ENCODE results near the gene SIGLEC12.
"Not testable (repeated sequence)": the region's sequence is repeated elsewhere in the genome, so short reads cannot be mapped to it uniquely, and the experiment has no call there.

The SIGLEC12 gene

DNA sequence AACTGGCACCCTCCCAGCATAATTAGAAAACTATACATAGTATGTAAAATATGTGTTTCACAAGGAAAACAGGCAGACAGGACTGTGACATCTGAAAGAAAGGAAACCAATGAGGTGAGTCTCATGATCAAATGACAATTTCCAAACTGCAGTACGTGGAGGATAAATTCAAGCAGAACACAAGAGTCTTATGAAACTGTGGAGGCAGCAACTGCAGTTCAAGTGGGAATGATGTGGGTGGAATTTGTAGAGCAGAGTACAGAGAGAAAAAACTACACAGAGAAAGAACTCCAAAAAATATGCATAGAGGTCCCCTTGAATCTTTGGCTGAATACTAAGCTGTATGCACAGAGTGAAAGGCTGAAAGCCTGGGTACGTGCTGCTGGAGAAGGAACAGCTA is 20.2 kb upstream of the SIGLEC12 start:
- no peak for DNase-seq

DNA sequence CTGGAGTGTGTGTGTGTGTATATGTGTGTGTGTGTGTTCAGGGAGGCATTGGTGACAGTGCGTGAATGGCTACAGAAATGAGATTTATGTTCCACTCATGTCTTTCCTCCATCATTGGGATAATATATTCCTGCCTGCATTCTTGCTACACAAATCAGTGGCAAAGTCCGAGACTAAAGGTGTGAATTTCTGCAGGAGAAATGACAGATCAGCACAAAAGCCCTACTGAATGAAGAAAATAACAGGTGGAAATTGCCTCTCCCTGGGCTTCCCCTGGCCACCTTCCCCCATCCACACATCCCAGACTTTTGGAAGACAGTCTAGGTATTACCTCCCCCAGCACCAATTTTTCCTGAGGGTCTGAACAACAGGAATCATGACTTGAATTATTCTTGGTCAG is 19.8 kb upstream of the SIGLEC12 start:
- DNase-seq: no peak

DNA sequence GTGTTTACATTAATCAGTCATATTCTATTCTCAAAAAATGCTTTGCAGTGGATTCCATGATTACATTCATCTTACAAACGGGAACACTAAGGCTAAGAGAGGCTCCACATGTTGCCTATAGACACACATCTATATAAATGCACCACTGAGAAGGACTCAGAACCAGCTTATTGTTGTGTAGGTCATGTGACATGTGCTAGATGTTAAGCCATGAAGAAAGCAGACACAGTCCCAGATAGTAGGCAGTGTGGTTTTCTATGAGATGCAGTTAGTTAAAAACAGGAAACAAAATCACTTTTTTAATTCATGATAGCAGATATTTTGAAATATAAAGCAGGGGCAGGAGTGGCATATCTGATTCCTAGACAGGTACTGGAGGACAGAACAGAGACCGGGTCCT is 19.1 kb upstream of the SIGLEC12 start:
- DNase-seq: no peak

DNA sequence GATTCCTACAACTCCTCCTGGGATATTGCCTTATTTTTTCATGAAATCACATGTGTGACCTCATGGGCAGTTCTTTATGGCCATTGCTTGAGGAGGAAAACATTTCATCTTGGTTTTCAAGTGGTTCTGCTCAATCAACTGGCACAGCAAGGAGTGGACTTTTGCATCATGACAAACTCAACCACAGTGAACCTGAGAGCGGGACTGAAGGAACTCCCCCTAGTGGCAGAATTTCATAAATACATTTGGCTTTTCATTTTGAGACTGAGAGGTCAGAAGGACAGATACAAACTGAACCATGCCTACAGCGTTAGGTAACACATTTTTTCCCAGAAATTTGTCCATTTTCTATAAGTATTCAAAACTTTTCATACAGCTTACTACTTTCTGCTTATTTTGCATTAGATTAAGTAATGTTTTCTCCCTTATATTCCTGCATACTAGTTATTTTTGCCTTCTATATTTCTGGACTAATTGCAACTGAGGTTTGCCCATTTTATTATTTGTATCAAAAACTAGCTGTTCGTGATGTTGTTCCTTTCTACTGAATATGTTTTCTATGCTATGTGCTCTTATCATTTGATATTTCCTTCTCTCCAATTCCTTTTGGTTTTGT is 13.4 kb upstream of the SIGLEC12 start:
- DNase-seq: no peak

DNA sequence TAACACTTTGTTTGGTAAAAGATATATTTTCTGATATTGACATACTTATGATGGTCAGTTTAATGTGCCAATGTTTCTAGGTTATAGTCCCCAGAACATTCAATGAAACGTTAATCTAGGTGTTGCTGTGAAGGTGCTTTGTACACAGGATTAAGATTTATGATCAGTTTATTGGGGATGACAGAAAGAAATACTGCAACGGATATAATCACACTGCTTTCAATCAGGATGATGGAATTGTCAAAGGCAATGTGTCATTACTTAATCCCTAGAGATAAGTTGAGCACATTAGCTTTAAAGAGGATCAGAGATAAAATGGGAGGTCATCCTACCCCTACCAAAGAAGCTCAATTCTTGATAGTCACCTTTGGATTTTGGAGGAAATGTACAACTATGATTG is 12.4 kb upstream of the SIGLEC12 start:
- no peak for DNase-seq

DNA sequence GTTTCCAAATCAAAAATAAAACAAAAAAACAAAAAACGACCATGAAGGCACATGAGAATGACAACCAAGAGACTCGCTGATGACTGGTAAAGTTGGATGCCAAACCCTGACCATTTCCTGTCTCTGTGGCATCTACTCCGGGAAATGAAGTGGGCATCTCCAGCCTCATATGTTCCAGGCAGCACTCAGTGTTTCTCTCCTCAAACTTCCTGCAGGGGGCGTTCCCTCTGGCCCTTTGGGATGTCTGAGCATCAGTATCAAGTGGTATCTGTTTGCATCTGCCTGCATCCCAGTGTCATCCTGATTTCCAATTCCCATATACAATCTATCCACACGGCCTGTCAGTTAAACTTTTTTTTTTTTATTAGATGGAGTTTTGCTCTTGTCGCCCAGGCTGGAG is 9.8 kb upstream of the SIGLEC12 start:
- DNase-seq: no peak

DNA sequence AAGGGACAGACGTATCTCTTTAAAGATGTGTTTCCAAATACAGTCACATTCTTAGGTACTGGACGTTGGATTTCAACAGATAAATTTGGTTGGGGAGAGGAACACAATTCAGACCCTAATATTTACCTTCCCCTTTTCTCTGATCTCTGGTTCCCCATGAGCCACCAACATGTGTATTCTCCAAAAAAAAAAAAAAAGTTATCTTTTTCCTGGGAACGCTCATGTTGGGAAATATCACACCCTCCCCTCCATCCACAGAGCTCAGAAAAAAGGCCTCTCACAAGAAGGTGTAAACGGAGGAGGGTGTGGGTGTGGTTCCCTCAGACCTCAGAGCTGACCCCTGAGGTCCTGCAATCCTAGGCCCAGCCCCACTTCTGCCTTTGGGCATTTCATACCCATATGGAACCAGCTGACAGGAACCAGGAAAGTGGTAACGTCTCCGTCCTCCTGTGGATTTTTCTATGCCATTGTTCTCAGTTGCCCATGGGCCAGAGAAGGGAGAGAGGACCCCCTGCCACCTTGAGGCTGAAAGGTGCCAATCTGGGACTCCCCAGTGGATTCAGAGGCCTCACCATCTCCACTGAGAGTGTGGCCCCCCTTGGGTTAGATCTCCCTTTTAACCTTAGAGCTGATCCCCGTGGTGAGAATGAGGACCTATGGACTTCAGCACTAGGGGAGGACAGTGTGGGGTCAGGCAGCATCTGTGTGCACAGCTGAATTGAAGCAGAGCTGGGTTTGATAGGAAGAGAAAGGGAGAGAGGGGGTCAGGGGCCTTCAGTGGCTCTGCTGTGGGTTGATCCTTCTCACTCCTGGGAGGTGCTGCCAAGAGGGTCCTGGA is 8.4 kb upstream of the SIGLEC12 start:
- DNase-seq: no peak

DNA sequence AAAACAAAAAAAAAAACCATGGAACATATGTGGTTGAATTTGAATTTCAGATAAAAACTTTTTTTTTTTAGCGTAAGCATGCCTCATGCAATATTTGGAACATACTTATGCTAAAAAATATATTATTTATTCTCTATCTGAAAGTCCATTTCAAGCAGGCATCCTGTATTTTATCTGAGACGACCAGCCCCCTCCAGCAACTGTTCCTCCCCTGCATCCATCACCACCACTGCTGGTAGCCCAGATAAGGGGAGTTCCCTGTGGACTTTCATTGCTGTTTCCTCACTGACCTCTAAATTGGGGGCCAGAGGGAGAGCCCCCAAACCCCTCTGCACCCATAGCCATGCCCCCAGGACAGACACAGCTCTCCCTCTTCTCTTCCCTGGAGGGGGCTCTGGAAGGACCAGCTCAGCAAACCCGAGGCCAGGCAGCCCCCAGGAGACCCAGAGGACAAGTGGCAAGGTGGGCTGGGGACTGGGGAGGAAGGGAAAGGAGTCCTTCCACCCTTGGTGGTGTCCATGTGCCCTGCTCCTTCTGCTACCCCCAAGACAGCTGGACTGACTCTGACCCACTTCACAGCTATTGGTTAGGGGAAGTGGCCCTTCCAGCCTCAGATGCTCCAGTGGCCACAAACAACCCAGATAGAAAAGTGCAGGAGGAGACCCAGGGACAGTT is 6.6 kb upstream of the SIGLEC12 start:
- no peak for DNase-seq

DNA sequence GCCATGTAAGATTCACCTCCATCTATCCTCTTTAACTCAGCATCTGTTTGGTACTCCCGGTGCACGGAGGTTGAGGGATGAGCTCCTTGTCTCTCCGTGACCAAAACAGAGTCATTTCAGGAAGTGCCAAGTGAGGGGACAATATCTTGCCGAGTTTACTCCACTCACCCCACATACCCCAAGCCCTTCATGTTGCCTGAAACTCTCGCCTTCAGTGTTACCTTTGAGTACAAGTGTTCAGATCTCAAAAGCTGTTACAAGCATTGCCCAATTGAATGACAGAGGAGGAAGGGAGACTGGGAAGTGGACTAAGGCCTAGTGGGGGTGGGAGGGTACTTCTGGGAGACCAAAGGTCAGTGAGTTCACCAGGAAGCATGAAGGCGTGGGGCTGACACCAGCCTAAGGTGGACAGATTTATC is 6.0 kb upstream of the SIGLEC12 start:
- DNase-seq: no peak

DNA sequence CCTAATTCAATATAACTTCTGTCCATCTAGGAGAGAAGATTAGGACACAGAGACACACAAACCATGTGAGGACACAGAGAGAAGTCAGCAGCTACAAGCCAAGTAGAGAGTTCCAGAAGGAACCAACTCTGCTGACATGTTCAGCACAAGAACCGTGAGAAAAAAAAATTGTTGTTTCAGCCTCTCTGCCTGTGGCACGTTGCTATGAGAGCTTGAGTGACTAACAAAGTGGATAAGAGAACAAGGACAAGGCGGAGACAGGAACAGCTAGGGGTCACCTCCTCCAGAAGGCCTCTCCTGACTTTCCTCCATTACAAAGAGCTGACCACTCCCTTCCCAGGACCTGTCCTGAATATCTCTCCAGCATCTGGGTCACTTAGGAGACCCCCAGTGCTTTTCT is 5.6 kb upstream of the SIGLEC12 start:
- no peak for DNase-seq

DNA sequence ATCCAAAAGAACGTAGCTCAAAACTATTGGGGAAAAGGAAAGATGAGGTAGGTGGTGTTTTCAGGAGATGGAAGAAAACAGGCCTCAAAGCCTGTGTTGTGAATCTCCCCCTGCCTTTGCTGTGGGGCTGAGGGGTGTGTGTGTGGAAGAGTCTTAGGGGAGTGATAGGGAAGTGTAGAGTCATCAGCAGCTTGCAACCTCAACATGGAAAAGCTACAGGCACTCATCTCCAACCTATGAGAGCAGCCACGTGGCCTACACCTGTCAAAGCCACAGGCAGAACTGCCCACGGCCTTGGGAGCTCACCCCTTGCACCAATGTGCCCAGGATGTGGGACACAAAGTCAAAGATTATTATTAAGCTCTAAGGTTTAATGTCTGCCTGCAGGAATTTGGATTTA is 4.3 kb upstream of the SIGLEC12 start:
- no peak for DNase-seq

DNA sequence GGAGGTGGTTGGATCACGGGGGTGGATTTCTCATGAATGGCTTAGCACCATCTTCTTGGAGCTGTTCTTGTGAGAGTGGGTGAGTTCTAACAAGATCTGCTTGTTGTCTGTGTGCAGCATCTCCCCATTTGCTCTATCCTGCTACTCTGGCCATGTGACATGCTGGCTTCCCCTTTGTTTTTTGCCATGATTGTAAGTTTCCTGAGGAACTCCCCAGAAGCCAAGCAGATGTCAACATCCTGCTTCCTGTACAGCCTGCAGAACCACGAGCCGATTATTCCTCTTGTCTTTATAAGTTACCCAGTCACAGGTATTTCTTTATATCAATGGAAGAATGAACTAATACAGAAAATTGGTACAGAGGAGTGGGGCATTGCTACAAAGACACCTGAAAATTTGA is 2.3 kb upstream of the SIGLEC12 start:
- DNase-seq: no peak

DNA sequence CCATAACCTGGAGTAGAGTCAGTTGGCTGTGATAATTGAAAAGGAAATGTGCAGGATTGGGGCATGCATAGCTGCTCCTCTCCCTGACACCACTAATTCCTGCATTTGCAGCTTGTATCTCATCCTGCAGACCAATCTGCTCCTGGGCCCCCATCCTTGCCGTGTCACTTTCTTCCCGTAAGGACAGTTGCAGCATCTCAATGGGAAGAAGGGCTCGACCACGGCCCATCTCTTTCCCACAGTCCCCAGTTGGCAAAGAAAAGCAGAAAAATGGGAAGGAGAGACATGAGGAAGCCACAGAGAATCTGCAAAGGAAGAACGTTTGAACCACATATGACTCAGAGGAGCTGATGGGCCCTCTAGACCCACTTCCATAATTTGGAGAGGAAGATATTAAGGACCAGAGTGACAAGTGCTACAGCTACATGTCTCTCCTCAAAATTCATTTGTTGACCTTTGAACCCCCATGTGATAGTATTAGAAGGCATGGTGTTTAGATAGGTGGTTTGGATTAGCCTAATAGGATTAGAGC is 1.8 kb upstream of the SIGLEC12 start:
- DNase-seq: no peak

DNA sequence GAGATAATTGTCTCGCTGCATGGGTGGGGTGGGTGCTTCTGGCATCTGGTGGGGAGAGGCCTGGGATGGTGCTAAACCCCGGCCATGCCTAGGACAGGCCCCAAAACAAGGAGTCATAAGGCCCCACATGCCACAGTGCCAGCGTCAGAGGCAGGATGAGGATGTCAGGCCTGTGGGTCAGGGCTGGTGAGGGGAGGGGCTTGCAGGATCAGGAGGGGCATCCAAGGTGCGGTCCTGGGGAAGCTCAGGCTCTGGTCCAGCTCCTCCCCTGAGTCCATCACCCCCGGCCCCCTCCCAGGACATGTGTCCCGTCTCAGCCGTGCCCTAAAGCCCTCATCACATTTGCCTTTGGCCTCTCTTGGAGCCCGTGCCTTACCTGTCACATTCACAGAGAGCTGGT is 669 bp downstream of the SIGLEC12 start:
- not testable (repeated sequence) for DNase-seq

DNA sequence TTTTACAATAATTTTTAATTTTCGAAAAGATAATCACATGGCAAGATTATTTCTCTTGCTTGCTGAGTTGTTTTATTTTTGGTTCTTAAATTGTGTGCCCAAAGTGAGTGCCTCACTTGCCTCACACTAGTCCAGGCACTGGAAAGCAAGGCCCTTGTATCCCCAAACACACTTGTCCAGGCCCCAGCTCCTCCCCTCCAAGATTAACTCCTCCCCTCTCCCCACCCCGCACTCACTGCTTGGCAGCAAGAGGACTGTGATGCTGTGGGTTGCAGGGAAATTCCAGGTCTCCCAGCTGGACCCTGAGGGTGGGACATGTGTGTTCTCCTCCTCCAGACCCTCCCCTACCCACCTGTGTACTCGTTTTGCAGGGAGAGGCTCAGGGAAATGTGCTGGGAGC is 3.9 kb downstream of the SIGLEC12 start:
- no peak for DNase-seq

DNA sequence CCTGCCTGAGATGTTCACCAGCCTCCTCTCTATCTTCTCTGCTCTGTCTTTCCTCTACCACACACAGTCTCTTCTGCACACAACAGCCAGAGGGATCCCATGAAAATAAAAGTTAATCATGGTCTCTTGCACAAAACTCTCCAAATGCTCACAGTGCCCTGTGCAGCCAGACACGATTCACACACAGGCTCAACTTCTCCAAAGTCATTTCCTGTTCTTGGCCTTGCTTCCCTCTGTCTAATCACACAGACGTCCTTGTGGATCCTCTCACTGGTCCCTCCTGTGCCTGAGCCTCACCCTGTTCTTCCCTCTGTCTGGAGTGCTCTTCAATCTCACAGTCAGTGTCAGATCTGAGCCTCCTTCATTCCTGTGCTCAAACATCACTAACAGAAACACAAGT is 7.8 kb downstream of the SIGLEC12 start:
- DNase-seq: no peak

DNA sequence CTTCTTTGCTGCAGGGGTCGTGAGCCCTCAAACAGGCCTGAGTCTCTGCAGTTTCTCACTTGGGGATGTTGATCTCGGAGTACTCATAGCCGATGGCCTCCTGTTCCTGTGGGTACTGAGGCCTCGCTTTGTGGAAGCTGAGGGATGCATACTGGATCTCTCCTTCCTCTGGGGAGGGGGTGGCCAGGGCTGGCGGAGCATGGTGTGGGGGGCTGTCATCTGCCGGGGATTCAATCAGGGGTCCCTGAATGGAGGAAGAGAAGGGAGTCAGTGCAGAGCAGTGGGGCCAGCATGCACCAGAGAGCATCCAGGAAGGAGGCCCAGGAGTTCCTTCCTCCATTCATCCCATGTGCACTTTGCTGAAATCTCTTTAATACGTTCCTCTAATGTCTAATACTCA is 10.0 kb downstream of the SIGLEC12 start:
- no peak for DNase-seq

DNA sequence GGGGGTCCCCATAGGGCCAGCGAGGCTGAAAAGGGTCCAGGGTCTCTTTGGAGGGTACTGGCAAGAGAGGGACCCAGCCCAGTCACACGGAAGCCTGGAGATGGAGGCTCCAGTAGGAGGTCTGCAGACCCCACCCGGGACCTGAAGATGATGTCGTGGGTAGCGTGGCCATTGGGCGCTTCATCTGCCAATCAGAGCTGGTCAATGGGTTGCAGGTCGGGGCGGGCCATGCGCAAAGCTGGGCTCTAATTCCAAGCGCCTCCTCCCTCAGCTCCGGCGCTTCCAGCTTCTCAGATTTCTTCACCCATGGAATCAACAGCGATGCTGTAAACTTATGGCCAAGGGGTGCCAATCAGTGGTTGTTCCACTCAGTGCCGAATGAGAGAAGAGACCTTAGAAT is 10.9 kb downstream of the SIGLEC12 start:
- no peak for DNase-seq

DNA sequence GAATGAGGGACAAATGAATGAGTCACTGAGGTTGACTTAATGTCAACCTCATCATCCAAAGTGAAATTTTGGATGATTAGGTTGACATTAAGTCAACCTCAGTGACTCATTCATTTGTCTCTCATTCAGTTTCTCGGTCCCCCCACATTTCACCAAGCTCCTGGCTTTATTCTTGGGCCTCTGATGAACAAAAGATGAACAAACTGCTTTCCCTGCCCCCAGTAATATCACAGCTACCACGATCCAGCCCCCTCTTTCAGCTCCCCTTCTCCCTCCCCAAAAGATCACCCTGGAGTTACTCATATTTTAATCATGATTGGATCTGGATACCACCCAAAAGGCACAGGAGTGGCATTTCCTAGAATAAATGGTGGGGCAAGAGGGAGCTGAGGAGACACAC is 12.5 kb downstream of the SIGLEC12 start:
- DNase-seq: no peak

DNA sequence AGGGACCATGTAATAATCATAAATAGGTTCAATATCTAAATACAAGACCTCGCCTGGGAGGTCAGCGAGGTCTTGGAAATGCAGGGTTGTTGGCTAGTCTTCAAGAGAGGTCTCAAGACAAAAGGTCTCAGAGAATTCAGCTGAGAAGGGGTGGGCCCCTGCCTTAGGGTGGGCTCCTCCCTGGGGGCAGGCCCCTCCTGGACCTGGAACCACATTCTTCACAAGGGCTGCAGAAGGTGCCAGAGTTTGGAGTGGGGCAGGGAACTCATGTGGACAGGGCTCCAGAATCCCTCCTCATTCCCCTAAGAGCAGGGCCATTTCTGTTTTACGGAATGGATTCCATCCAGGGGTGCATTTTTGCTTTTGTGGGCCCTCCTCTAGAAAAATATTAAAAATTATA is 13.1 kb downstream of the SIGLEC12 start:
- DNase-seq: no peak

DNA sequence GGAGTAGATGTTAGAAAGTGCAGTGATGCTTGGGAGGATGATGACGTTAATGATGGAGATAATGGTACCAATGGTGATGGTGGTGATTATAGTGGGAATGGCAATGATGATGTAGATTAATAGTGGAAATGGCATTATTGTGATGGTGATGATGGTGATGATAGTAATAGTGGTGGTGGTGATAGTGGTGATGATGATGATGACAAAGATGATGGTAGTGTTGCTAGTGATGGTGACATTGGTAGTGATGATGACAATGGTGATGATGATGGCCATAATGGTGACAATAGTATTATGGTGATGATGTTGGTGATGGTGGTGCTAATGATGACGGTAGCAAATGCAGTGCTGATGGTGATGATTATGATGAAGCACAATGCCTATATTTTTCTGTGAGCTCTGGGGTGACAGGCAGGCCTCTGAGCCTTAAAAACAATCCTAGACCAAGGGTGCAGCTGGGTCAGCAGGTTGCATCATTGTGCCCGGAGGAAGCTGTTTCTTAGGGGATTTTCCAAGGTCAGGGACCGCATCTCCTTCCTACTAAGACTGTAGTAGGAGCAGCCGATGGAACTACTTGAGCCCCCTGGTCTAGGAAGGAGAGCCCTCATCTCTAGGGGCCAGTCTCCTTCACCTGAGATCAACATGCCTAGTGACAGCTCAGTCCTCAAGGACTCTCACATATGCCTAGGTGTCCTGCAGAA is 15.5 kb downstream of the SIGLEC12 start:
- DNase-seq: no peak

DNA sequence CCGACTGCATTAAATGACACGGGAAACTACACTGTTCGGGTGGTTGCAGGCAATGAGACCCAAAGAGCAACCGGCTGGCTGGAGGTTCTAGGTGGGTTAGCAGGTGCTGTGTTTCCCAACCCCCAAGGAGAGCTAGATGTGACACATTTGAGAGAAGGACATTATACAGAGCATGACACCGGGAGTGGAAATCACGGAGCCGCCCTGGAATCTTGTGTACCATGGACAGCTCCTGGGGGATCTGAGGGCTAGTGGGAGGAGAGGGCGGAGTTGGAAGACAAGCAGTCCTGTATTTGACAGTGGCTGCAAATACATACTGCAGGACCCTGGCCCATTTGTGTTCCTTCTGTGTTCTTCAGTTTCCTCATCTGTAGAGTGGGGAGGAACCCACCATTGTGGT is 21.0 kb downstream of the SIGLEC12 start:
- peak; percentile 21 for DNase-seq
